Left lung (tissue), 10 donors: ENCODE measurements around the gene OLFM1. TPM values are rescaled to one million over a fixed set of nuclear protein-coding genes. Genes with fewer than 3 reads are reported as not detected.
"Not testable (repeated sequence)": the region's sequence is repeated elsewhere in the genome, so short reads cannot be mapped to it uniquely, and the experiment has no call there.

Experiments used
- ATAC-seq: fragments of 200-7000 bp; cut with Tn5 transposase; one replicate; pipeline ENCODE4 v1.9.1; 2020; ENCODE audit warnings: moderate library complexity
- DNase-seq, 4 donors: peaks; one replicate each; pipeline ENCODE4 v3.0.0-alpha.2; 2013 to 2020
- H3K27ac ChIP-seq, 2 donors: fragments of 200-600 bp; sonication (generic) in 1 of 2; one replicate each; pipeline versions ENCODE4 v1.5.0 to v1.8.0; 2020 to 2021
- H3K27me3 ChIP-seq, 2 donors: fragments of 200-600 bp; sonication (generic) in 1 of 2; one replicate each; pipeline versions ENCODE4 v1.5.0 to v1.8.0; 2020 to 2021
- H3K36me3 ChIP-seq, 2 donors: fragments of 200-600 bp; sonication (generic) in 1 of 2; one replicate each; pipeline versions ENCODE4 v1.5.0 to v1.8.0; 2020 to 2021
- H3K4me1 ChIP-seq, 2 donors: fragments of 200-600 bp; one replicate each; pipeline ENCODE4 v1.8.0; 2021
- H3K4me3 ChIP-seq, 2 donors: fragments of 200-600 bp; sonication (generic) in 1 of 2; one replicate each; pipeline versions ENCODE4 v1.5.0 to v1.8.0; 2020 to 2021; ENCODE audit warnings: mild to moderate bottlenecking in 1 of 2
- H3K9me3 ChIP-seq, 2 donors: fragments of 200-600 bp; sonication (generic) in 1 of 2; one replicate each; pipeline versions ENCODE4 v1.5.0 to v1.8.0; 2020 to 2021
- CTCF ChIP-seq, 2 donors: fragments of 200-600 bp; sonication (generic) in 1 of 2; IDR thresholded peaks; one replicate each; pipeline versions ENCODE4 v1.5.0 to v1.8.0; 2021; ENCODE audit warnings: antibody characterized with exemption in 2 of 2
- intact Hi-C, 2 donors: fragments of 100-400 bp; cut with DNase I; formaldehyde crosslinking; loops; one replicate each; pipeline versions ENCODE4 v1.11.2 to v1.14.2; 2022
- polyA plus RNA-seq, 6 donors: library from polyadenylated mRNA; unstranded; fragments of 120-200 nt; gene quantifications; one replicate each; pipeline ENCODE4 v1.2.1, GENCODE V29; 2013; ENCODE audit not compliant: insufficient read length in 6 of 6
- total RNA-seq, 2 donors: library from RNA; stranded (reverse); fragmentation: NEBNext Ultra II Directional; extraction: Animal tissue kit (Norgen Biotek cat#: 25700); gene quantifications; one replicate each; pipeline ENCODE4 v1.2.1, GENCODE V29; 2021
- donor health status: DM: no; HTN: yes; CAD: no.
- donor health status: DM: no; HTN: no; CAD: no.

OLFM1 gene
- total and polyA plus RNA-seq, 8 donors, result 6.8 to 21.5 (median 14.3) TPM

- Histone ChIP-seq H3K4me3 (no peak overlapping the region), H3K27me3 (peaks cover 0 to 85% of the 10 kb centered on the region in 2 donors), H3K9me3 (no peaks in the 10 kb centered on the region), H3K4me1 (no peaks in the 10 kb centered on the region), H3K36me3 (no peaks in the 10 kb centered on the region), H3K27ac (no peak overlapping the region)
- no peak for TF ChIP-seq CTCF (IDR thresholded peaks at IDR 0.05)
- DNase-seq (no peak), ATAC-seq (no peak)
- intact Hi-C loops, result no loop called here
Observed at GRCh38 chr9:135108831-135109510, 21.5 kb downstream of the OLFM1 start.

- intact Hi-C loops, result no loop called here
- no peaks in the 10 kb centered on the region for H3K4me1 ChIP-seq
- peaks cover 0 to 78% of the 10 kb centered on the region in 2 donors for H3K27me3 ChIP-seq
- H3K4me3 ChIP-seq, result no peak overlapping the region
- H3K36me3 ChIP-seq, result no peaks in the 10 kb centered on the region
- DNase-seq, result no peak
- H3K27ac ChIP-seq, result no peak overlapping the region
- no peak for ATAC-seq
- H3K9me3 ChIP-seq, result no peaks in the 10 kb centered on the region
- no peak for TF ChIP-seq CTCF (IDR thresholded peaks at IDR 0.05)
Observed at GRCh38 chr9:135109650-135110049, 22.2 kb downstream of the OLFM1 start.

- no peak for TF ChIP-seq CTCF (IDR thresholded peaks at IDR 0.05)
- Histone ChIP-seq H3K4me1 (no peaks in the 10 kb centered on the region), H3K27ac (no peak overlapping the region), H3K9me3 (no peaks in the 10 kb centered on the region), H3K36me3 (no peaks in the 10 kb centered on the region), H3K4me3 (no peak overlapping the region), H3K27me3 (peaks cover 0 to 70% of the 10 kb centered on the region in 2 donors)
- DNase-seq (no peak), ATAC-seq (no peak)
- intact Hi-C loops, result no loop called here
Observed at GRCh38 chr9:135110416-135110815, 22.9 kb downstream of the OLFM1 start.

GRCh38 chr9:135111600-135111999, 24.1 kb downstream of the OLFM1 start:
- DNase-seq, H3K4me1 ChIP-seq, H3K4me3 ChIP-seq, H3K36me3 ChIP-seq, ATAC-seq, H3K9me3 ChIP-seq, H3K27ac ChIP-seq, intact Hi-C loops: not testable (repeated sequence)
- peaks cover 0 to 58% of the 10 kb centered on the region in 2 donors for H3K27me3 ChIP-seq

- ATAC-seq, result no peak
- Histone ChIP-seq H3K36me3 (peaks cover 0 to 5% of the 10 kb centered on the region in 2 donors), H3K27me3 (peaks cover 0 to 14% of the 10 kb centered on the region in 2 donors), H3K9me3 (no peaks in the 10 kb centered on the region), H3K4me3 (no peak overlapping the region), H3K27ac (no peak overlapping the region), H3K4me1 (no peaks in the 10 kb centered on the region)
- TF ChIP-seq CTCF (IDR thresholded peaks at IDR 0.05), result no peak
- DNase-seq, result no peak
- intact Hi-C loops, result no loop called here
Observed at GRCh38 chr9:135116371-135116770, 28.9 kb downstream of the OLFM1 start.

- ATAC-seq, result no peak
- TF ChIP-seq CTCF (IDR thresholded peaks at IDR 0.05), result no peak
- H3K4me3 ChIP-seq, result no peak overlapping the region
Observed at GRCh38 chr9:135116881-135117280, 29.4 kb downstream of the OLFM1 start.

More at GRCh38 chr9:135116881-135117280, 29.4 kb downstream of the OLFM1 start:
- H3K27me3 ChIP-seq, result peaks cover 0 to 13% of the 10 kb centered on the region in 2 donors
- DNase-seq, result no peak
- H3K9me3 ChIP-seq, result no peaks in the 10 kb centered on the region
- H3K27ac ChIP-seq, result no peak overlapping the region
- no peaks in the 10 kb centered on the region for H3K4me1 ChIP-seq
- intact Hi-C loops, result no loop called here
- H3K36me3 ChIP-seq, result peaks cover 0 to 5% of the 10 kb centered on the region in 2 donors
